Activated B cell treated with CpG ODN at 0.5 μM for 24 hours (primary cell): ENCODE data around the gene AIF1. TPM values are rescaled to one million over a fixed set of nuclear protein-coding genes. Genes with fewer than 3 reads are reported as not detected.
A peak's percentile ranks its signal among the peaks of the same experiment; 100 is the strongest.

Experiments used
- ATAC-seq: fragments of 200-7000 bp; cut with Tn5 transposase; one replicate; pipeline ENCODE4 v1.10.0; 2021; ENCODE audit warnings: low read depth, mild to moderate bottlenecking, moderate library complexity
- CTCF ChIA-PET: fragments of 350-600 bp; sonication (Branson Sonifier 250); formaldehyde crosslinking; loops from one replicate; lab custom pipeline; 2021; ENCODE audit warnings: antibody characterized with exemption; lab: Charles Lee
- POLR2A ChIA-PET: fragments of 350-600 bp; sonication (Branson Sonifier 250); formaldehyde crosslinking; loops from one replicate; lab custom pipeline; 2021; ENCODE audit warnings: antibody characterized with exemption; lab: Charles Lee
- DNase-seq: peaks from one replicate; pipeline ENCODE4 v3.0.0; 2022
- H3K27ac Mint-ChIP-seq: one replicate; pipeline ENCODE4 v1.8.0; 2020; ENCODE audit warnings: mixed read lengths
- H3K27me3 Mint-ChIP-seq: one replicate; pipeline ENCODE4 v1.8.0; 2021; ENCODE audit warnings: mixed read lengths
- H3K36me3 Mint-ChIP-seq: one replicate; pipeline ENCODE4 v1.8.0; 2021; ENCODE audit warnings: low read depth, mixed read lengths
- H3K4me1 Mint-ChIP-seq: one replicate; pipeline ENCODE4 v1.8.0; 2021; ENCODE audit warnings: mixed read lengths
- H3K4me3 Mint-ChIP-seq: one replicate; pipeline ENCODE4 v1.8.0; 2020; ENCODE audit warnings: mild to moderate bottlenecking, mixed read lengths
- H3K9me3 Mint-ChIP-seq: one replicate; pipeline ENCODE4 v1.8.0; 2020; ENCODE audit warnings: mixed read lengths
- intact Hi-C: fragments of 100-400 bp; cut with micrococcal nuclease; formaldehyde crosslinking; loops from one replicate; pipeline ENCODE4 v1.15.1; 2024
- total RNA-seq: library from RNA; stranded (reverse); gene quantifications from 2 replicates; pipeline ENCODE4 v1.2.3, GENCODE V29; 2022
- TF ChIP-seq, protein P1 (sequence below): fragments of 200-600 bp; IDR thresholded peaks from one replicate; pipeline ENCODE4 v1.8.0; 2022; ENCODE audit warnings: antibody characterized with exemption, mild to moderate bottlenecking

AIF1 gene
- total RNA-seq, 1 donor from 2014 or later = 2.0 TPM

DNA sequence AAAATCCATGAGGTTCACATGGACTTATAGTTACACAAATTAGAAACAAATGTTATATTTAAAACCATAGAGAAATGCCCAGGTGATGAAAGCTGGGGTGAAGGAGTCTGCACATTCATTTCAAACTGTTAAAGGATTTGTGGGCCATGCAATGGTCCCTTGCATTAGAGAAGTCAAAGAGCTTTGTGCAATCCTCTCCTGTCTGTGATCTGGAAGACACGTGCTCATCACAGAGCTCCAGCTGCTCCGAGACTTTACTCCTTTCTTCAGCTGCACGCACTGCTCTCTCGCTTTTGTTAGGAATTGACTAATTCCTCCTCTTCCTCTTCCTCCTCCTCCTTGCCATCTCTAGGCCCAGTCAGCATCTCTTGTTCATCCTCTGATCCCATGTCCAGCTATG, 4.1 kb upstream of the AIF1 start:
- Mint-ChIP-seq H3K4me1 (peaks cover 25% of the 10 kb centered on the region), H3K9me3 (no peaks in the 10 kb centered on the region), H3K36me3 (no peaks in the 10 kb centered on the region), H3K27ac (no peak overlapping the region), H3K27me3 (no peaks in the 10 kb centered on the region), H3K4me3 (no peak overlapping the region)
- no peak for ATAC-seq
- no peak for DNase-seq
- ChIA-PET CTCF (interaction anchor here (0.7 to 2.4 kb wide), 3 partner anchors 13 to 219 kb away, joined by 3 to 16 read pairs (median 4); partner anchors contain the start of genes HSPA1A and HSPA1L), POLR2A (interaction anchor here (0.9 to 1.3 kb wide), 3 partner anchors 12 to 70 kb away, joined by 3 to 4 read pairs (median 3); partner anchors contain the start of gene DDX39B)
- intact Hi-C loops = no loop called here
- TF ChIP-seq, protein P1, sequence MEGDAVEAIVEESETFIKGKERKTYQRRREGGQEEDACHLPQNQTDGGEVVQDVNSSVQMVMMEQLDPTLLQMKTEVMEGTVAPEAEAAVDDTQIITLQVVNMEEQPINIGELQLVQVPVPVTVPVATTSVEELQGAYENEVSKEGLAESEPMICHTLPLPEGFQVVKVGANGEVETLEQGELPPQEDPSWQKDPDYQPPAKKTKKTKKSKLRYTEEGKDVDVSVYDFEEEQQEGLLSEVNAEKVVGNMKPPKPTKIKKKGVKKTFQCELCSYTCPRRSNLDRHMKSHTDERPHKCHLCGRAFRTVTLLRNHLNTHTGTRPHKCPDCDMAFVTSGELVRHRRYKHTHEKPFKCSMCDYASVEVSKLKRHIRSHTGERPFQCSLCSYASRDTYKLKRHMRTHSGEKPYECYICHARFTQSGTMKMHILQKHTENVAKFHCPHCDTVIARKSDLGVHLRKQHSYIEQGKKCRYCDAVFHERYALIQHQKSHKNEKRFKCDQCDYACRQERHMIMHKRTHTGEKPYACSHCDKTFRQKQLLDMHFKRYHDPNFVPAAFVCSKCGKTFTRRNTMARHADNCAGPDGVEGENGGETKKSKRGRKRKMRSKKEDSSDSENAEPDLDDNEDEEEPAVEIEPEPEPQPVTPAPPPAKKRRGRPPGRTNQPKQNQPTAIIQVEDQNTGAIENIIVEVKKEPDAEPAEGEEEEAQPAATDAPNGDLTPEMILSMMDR = no peak

DNA sequence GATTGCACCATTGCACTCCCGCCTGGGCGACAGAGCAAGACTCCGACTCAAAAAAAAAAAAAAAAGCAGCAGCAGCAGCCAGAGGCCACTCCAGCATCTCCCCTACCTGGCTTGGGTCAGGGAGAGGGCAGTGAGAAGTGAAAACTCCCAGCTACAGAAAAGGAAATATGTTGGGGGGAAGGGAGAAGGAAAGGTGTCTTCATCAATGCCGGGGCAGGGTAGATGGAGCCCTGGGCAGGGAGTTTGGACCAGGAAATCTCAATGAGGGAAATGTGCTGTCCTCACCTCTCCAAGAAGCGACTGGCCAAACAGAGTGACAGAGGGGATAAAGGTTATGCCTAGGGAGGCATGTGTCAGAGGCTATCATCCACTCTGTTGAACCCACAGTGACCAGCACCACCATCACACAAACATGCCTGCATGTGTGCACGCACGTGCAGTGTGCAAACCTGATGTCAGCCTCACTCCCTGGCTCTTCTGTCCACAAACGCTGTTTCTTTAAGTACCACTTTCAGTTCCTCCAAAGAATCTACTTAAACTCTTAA, 887 bp upstream of the AIF1 start:
- H3K36me3 Mint-ChIP-seq = no peaks in the 10 kb centered on the region
- no peak overlapping the region for H3K4me3 Mint-ChIP-seq
- H3K27ac Mint-ChIP-seq = peak overlapping the region; percentile 80
- peaks cover 34% of the 10 kb centered on the region for H3K4me1 Mint-ChIP-seq
- DNase-seq (no peak), ATAC-seq (peak; percentile 61)
- ChIA-PET CTCF (interaction anchor here (3.2 kb wide), 1 partner anchor 16 kb away, joined by 17 read pairs; no protein-coding TSS in a partner anchor), POLR2A (interaction anchor here (0.7 to 1.5 kb wide), 9 partner anchors 11 to 145 kb away, joined by 3 to 12 read pairs (median 5); partner anchors contain the start of genes BAG6, DDX39B and NCR3)
- intact Hi-C loops = no loop called here
- TF ChIP-seq, protein P1 = no peak
- H3K27me3 Mint-ChIP-seq = no peaks in the 10 kb centered on the region
- H3K9me3 Mint-ChIP-seq = no peaks in the 10 kb centered on the region

- Mint-ChIP-seq H3K27ac (peak overlapping the region; percentile 80), H3K4me3 (no peak overlapping the region), H3K9me3 (peaks cover 1% of the 10 kb centered on the region), H3K36me3 (peaks cover 4% of the 10 kb centered on the region), H3K27me3 (no peaks in the 10 kb centered on the region), H3K4me1 (peaks cover 43% of the 10 kb centered on the region)
- no peak for DNase-seq
- TF ChIP-seq, protein P1 = no peak
- intact Hi-C loops = no loop called here
- ATAC-seq = no peak
- CTCF ChIA-PET = interaction anchor here (1.7 to 3.2 kb wide), 3 partner anchors 17 to 64 kb away, joined by 3 to 17 read pairs (median 6); no protein-coding TSS in a partner anchor
- POLR2A ChIA-PET = interaction anchor here (0.6 to 1.6 kb wide), 5 partner anchors 17 to 217 kb away, joined by 3 to 8 read pairs (median 5); partner anchors contain the start of gene NCR3
Observed at GRCh38 chr6:31615748-31616147, 714 bp downstream of the AIF1 start.

- ChIA-PET POLR2A (interaction anchor here (0.6 to 1.6 kb wide), 3 partner anchors 25 to 60 kb away, joined by 3 to 8 read pairs (median 7); partner anchors contain the start of gene NCR3), CTCF (interaction anchor here (0.6 to 1.7 kb wide), 3 partner anchors 12 to 22 kb away, joined by 3 to 4 read pairs (median 3); no protein-coding TSS in a partner anchor)
- peaks cover 15% of the 10 kb centered on the region for H3K36me3 Mint-ChIP-seq
- no peak overlapping the region for H3K4me3 Mint-ChIP-seq
- peak overlapping the region; percentile 42 for H3K27ac Mint-ChIP-seq
- intact Hi-C loops = no loop called here
- ATAC-seq (no peak), DNase-seq (no peak)
- TF ChIP-seq, protein P1 = no peak
- no peaks in the 10 kb centered on the region for H3K27me3 Mint-ChIP-seq
- H3K9me3 Mint-ChIP-seq = peaks cover 1% of the 10 kb centered on the region
- H3K4me1 Mint-ChIP-seq = peaks cover 53% of the 10 kb centered on the region
Observed at GRCh38 chr6:31617010-31617409, 2.0 kb downstream of the AIF1 start.
